ENCODE results near the gene ARSK.
A peak's percentile ranks its signal among the peaks of the same experiment; 100 is the strongest.

The ARSK gene

DNA sequence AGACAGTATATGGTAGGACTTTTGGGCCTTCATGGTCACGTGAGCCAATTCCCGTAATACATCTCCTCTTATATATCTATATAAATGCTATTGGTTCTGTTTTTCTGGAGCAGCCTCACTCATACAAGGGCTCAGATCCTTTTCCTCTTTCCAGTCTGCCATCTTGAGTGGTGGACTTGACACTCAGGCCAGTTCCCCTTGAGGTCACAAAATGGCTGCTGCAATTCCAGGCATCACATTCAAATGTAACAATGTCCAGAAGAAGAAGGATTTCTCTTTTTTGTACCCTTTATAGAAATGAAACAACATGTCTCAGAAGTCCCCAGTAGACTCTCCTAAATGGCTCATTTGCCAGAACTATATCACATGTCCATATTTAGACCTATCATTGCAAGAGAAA lies 69.5 kb downstream of the ARSK start:
- TF ChIP-seq, protein P1, sequence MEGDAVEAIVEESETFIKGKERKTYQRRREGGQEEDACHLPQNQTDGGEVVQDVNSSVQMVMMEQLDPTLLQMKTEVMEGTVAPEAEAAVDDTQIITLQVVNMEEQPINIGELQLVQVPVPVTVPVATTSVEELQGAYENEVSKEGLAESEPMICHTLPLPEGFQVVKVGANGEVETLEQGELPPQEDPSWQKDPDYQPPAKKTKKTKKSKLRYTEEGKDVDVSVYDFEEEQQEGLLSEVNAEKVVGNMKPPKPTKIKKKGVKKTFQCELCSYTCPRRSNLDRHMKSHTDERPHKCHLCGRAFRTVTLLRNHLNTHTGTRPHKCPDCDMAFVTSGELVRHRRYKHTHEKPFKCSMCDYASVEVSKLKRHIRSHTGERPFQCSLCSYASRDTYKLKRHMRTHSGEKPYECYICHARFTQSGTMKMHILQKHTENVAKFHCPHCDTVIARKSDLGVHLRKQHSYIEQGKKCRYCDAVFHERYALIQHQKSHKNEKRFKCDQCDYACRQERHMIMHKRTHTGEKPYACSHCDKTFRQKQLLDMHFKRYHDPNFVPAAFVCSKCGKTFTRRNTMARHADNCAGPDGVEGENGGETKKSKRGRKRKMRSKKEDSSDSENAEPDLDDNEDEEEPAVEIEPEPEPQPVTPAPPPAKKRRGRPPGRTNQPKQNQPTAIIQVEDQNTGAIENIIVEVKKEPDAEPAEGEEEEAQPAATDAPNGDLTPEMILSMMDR (IDR thresholded peaks at IDR 0.05; ENCODE audit: insufficient read depth, low read depth, low read length, missing control alignments): no peak
- no peak for DNase-seq (ENCODE audit: low read depth)
- H3K4me3 ChIP-seq (ENCODE audit: low read length): no peak overlapping the region

DNA sequence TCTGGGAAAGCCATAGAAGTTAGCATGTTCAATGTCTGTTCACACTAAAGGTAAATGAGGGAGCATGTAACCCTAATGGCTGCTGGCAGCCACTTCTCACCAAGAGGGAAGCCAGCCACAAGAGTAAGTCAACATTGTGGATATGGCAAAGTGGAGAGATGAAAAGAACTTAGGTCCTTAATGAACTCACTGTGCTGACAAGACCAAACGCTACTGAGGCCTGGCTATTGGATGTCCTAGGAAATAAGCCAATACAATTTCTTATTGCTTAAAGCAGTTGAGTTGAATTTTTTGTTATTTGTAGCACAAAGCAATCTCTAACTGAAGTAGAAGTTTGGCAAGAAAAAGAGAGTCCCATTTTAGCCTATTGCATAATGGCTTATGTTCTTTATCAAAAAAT lies 71.8 kb downstream of the ARSK start:
- no peak overlapping the region for H3K4me3 ChIP-seq (ENCODE audit: low read length)
- no peak for DNase-seq (ENCODE audit: low read depth)
- TF ChIP-seq, protein P1 (IDR thresholded peaks at IDR 0.05; ENCODE audit: insufficient read depth, low read depth, low read length, missing control alignments): no peak

DNA sequence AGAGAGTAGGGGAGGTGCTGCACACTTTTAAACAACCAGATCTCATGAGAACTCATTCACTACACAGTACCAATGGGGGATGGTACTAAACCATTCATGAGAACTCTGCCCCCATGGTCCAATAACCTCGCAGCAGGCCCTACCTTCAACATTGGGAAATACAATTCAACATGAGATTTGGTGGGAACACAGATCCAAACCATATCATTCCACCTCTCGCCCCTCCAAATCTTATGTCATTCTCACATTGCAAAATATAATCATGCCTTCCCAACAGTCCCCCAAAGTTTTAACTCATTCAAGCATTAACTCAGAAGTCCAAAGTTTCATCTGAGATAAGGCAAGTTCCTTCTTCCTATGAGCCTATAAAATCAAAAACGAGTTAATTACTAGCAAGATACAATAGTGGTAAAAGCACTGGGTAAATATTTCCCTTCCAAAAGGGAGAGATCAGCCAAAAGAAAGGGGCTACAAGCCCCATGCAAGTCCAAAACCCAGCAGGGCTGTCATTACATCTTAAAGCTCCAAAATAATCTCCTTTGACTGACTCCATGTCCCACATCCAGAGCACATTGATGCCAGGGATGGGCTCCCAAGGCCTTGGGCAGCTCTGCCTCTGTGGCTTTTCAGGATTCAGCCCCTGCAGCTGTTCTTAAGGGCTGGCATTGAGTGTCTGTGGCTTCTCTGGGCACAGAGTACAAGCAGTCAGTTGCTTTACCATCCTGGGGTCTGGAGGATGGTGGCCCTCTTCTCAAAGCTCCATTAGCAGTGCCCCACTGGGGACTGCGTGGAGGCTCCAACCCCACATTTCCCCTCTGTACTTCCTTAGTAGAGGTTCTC lies 73.3 kb downstream of the ARSK start:
- H3K4me3 ChIP-seq (ENCODE audit: low read length): no peak overlapping the region
- DNase-seq (ENCODE audit: low read depth): no peak
- TF ChIP-seq, protein P1 (IDR thresholded peaks at IDR 0.05; ENCODE audit: insufficient read depth, low read depth, low read length, missing control alignments): no peak

DNA sequence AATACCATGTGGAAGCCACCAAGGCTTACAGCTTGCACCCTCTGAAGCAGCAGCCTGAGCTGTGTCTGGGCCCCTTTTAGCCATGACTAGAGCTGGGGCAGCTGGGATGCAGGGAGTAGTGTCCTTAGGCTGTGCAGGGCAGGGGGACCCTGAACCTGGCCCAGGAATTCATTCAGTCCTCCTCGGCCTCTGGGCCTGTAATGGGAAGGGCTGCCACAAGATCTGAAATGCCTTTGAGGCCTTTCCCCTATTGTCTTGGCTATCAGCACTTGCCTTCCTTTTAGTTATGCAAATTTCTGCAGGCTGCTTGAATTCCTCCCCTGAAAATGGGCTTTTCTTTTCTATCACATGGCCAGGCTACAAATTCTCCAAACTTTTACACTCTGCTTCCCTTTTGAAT lies 74.0 kb downstream of the ARSK start:
- no peak for DNase-seq (ENCODE audit: low read depth)
- H3K4me3 ChIP-seq (ENCODE audit: low read length): no peak overlapping the region
- TF ChIP-seq, protein P1 (IDR thresholded peaks at IDR 0.05; ENCODE audit: insufficient read depth, low read depth, low read length, missing control alignments): no peak

DNA sequence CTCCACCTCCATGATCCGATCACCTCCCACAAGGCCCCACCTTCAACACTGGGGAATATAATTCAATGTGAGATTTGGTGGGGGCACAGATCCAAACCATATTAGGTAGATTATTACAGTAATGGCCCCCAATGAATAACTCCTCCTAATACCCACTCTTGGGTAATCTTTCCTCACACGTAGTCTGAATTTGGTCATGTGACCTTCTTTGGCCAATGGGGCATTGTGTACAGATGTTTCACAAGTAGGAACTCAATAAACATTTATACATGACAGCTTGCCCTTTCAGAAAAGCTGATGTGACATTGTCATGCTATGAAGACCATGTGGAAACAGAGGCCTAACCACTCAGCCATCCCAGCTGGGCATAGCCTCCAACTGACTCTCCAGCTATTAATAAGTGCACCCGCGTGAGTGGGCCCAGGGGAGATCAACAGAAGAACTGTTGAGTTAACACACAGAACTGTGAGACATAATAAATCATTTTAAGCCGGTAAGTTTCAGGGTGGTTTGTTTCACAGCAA lies 75.6 kb downstream of the ARSK start:
- no peak overlapping the region for H3K4me3 ChIP-seq (ENCODE audit: low read length)

DNA sequence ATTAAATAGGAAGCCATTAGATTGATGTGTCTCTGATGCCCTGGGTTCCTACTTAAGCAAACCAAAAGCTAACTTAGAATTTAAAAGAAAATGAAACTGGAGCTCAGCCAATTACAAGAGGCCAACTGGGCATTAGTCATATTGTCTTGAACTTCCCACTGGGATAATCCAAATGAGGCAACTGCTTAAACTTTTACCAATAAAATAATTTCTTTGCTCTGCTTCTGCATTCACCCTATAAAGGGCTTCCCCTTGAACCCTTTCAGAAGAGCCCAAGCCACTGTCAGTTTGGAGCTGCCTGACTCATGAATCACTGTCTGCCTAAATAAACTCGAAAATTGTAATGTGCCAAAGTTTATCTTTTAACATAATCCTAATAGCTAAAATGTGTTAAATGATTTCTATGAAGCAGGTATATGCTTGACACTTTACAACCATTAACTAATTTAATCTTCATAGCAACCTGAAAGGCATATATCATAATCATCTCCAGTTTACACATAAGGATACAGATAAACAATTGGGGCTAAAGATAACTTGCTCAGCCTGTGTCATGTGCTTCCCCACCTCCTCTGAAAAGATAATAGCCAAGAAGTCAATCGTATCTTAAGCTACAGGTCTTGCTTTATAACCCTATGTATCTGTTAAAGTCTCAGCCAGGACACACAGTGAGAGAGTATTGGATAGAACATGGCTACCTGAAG lies 76.5 kb downstream of the ARSK start:
- H3K4me3 ChIP-seq (ENCODE audit: low read length): no peak overlapping the region
- peak; percentile 65 for DNase-seq (ENCODE audit: low read depth)
- TF ChIP-seq, protein P1 (IDR thresholded peaks at IDR 0.05; ENCODE audit: insufficient read depth, low read depth, low read length, missing control alignments): no peak

More for the DNA sequence above, 75.6 kb downstream of the ARSK start:
- no peak for DNase-seq (ENCODE audit: low read depth)
- TF ChIP-seq, protein P1 (IDR thresholded peaks at IDR 0.05; ENCODE audit: insufficient read depth, low read depth, low read length, missing control alignments): no peak
